ENCODE measurements around the gene TBC1D5.
A peak's percentile ranks its signal among the peaks of the same experiment; 100 is the strongest.
"Not testable (repeated sequence)": the region's sequence is repeated elsewhere in the genome, so short reads cannot be mapped to it uniquely, and the experiment has no call there.

The TBC1D5 gene

DNA sequence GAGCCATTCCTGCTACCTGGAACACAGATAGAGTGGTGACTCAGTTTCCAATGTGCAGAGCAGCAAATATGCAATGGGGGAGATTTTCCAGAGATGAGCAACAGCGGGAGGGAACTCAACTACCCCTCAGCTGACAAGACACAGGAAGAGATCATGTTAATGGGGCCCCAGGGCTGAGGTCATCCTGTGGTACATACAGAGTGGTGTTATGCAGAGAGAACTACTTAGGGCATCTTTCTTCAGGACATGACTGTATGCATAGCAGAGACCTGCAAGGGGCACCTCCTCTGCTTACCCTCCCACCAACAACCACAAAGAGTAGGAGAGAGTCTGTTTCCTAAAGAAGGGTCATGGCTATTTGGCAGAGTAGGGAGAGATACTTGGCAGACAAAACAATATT, 6.8 kb upstream of the TBC1D5 start:
- no peak for DNase-seq

DNA sequence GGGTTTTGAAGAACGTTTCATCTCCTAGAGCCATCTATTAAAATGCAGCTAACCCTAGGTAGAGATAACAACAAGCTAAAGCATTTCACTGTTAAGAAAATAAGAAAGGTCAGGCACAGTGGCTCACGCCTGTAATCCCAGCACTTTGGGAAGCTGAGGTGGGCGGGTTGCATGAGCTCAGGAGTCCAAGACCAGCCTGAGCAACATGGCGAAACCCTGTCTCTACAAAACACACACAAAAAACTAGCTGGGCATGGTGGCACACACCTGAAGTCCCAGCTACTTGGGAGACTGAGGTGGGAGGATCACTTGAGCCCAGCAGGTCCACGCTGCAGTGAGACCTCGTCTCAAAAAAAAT, 5.4 kb upstream of the TBC1D5 start:
- DNase-seq, result no peak

DNA sequence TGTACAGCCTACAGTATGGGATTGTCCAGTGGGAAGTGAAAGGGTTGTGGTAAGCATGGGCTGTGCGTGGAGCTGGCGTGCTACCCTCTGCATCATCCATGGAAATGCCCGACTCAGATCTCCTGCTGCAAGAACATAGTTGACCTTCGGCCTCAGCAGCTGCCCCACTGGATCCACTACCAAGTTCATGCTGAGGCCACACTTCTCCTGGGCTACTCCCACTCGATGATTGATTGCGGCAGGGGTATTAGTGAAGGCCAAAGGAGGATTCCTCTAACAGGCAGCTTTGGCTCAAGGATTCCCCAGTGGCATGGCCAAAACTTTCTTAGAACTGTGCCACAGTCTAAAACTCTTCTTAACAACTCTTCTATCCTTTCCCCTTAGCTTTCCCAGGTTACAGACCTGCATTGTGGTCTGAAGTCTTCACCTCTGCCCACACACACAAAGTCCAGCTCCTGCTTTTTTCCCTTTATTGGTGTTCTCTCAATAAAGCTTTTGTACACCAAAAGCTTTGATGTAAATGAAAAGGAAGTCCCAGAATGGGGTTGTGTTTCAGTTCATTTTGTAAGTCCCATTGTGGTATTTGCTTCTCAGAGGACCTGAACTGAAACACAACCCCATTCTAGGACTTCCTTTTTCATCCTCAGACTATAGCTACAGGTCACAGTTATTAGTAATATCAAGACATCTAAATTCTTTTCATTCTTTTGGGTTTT, 4.9 kb upstream of the TBC1D5 start:
- no peak for DNase-seq

DNA sequence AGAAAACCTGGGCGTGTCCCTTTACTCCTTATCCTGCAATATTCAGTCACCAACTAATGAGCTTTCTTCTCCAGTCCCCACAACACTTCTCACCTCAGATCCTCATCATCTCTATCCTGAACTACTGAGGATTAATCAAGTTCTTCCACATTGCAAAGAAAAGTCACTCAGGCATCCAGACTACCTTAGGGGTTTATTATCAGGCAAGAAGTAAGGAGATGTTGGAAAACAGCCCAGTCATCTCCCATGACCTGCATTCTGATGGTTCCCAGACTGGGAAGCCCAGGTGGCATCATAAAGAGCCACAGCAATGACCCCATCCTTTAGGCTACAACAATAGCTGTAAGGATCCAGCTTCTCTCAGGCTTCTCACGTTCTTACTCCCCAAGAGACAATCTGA, 3.5 kb upstream of the TBC1D5 start:
- no peak for DNase-seq

DNA sequence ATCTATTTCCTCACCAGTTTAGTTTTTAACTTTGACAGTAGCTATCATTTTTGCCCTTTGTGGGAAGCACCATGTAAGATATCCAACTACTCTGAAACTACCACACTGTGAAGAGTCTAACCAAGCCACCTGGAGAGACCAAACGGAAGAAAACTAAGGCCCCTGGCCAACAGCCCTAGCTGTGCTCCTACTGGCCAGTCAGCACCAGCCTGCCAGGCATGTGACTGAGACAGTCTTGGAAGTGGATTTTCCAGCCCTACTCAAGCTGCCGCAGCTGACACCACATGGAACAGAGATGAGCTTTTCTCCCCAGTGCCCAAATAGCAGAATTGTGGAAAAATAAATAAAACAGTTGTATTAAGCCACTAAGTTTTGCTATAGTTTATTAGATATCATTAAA, 2.9 kb upstream of the TBC1D5 start:
- no peak for DNase-seq

DNA sequence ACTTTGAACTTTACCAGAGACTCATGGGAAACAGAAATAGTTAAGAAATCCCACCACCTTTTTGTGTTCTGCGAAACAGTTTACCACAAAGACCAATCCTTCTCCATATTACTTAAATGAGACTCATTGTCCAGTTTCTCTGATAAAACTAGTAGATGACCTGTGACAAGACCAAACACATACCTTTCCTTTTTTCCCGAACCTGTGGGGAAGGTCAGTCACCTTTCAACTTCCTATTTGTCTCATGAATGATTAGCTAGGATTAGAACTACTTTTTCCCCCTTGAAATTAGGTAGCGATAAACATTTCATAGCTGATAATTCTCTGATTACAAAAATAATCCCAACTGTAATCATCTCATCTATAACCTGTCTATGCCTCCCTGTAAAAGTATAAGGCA, 2.3 kb upstream of the TBC1D5 start:
- no peak for DNase-seq

DNA sequence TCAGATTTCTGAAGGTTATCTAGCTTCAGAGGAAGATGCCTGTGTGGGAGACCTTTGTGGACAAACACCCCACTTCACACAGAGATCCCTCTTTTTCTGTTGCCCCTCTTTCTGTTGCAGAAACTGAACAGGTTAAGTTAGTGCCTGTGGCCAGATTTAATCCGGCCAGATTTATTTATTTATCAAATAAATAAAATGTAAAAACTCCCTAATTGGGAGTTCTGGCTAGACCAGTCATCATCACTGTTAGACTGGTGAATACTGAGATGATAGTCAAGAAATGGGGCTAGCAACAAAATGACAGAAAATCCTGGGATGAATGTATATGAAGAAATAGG, 1.2 kb upstream of the TBC1D5 start:
- no peak for DNase-seq

DNA sequence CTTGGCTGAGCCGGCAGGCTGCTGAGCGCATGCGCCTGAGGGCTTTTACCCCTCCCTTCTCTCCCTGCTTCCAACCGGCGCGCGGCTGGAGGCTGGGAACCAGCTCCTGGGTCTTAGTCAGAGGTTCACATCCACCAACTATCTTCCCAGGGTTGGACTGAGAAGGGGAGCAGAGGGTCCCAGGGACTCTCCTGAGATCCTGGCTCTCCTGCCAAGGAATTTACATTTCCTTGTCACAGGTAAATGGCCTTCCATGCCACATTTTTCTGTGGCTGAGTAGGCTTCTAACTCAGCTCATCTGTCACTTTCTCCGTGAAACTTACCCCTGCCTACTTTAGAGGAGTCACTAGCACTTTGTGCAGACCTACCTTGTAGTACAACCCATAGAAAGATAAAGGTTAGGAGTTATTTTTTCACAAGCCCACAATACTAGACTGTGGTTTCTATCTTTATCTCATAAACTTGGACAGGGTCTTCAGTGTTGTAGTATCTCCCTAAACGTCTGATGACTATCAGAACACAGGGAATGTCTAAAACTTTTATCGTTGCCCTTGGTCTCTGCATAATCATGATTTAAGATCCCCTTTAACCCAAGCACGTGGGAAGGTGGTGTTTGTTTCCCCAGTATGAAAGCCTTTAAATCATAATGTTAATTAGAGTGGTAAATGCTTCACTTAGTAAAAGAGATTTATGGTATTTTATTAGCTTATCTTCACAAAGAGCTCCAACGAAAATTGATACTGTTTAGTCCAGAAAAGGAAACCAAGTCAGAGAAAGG, 638 bp upstream of the TBC1D5 start:
- no peak for DNase-seq

DNA sequence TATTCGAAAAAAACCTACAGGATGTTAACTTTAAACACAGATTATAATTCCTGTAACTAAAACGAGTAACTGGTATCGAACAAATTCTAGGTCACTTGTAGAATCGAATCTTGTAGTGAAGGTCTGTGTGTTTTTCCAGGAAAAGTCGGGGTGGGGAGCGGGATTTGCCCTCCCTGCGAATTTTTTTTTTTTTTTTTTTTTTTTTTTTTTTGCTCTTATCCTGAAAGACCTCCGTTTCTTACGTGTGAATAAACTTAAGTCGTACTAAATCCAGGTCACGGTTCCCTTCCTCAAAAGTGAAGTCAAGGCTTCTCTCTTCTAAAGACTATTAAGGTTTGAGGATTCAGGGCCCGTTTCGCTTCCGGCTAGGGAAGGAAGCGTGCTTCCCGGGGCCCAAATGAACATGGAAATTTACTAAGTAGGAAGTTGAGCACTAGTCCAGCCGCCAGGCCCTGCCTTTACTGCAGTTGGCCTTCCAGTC, 770 bp downstream of the TBC1D5 start:
- DNase-seq, result no peak

DNA sequence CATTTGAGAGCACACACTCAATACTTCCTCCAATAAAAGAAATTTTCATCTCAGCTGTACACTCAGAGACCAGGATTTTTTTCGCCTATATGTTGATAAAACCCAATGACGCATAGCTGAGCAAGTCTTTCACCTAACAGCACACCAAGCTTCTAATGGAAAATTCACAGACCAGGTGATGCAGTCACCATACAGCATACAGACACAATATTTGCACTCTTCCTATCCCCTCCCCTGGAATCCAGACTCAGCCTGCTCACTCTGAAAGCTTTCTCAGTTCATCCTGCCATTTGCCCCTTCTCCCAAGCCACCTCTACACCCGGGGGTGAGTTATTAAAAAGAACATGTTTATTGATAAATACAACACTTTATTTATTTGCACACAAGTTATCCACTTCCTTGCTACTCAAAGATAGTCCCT, 1.7 kb downstream of the TBC1D5 start:
- no peak for DNase-seq

DNA sequence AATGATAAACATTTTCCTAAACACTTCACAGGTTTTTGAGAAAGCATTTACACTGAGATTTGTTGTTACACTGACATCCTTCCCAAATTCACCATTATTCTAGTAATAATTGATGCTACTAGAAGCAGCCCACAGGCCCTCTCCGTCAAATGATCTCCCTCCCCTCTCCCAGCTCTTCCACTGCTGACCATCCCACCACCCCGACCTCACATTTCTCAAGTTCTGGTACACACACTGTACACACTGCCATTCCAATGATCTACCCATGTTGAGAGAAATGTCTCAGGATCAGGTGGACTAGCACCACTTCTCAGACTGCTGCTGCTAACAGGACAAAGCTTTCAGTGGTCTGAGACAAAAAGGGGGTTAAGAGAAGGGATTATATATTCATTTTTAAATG, 3.5 kb downstream of the TBC1D5 start:
- DNase-seq, result no peak

DNA sequence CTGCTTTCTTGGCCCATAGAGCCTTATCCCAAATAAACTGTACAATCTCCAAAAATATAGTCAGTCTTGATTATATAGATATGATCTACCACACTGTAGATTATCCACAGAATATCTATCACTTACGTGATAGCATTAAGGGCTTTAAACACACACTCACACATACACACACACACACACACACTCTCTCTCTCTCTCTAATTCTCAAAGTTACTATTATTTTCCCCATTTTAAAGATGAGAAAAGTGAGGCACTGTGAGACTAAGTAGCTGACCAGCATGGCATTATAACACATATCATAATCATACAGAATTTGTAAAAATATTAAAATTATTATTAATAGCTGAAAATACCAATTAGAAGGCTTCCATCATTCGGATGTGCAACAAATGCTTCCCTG, 4.2 kb downstream of the TBC1D5 start:
- no peak for DNase-seq

DNA sequence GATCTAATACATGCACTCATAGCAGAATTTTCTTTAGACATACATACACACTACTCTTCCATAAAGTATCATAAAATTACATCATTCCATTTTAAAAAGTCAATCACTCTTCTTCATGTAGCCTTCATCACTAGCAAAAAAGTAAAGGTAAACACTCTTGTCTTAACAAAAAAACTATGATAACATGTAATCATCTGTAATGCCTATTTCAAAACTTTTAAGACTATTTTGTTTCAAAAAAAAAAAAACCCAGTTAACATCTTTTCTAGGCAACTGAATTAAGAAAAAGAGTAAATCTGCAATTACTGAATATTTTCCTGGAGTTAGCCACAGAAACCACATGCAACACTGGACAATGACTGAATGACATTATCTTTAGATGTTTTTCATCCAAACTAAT, 4.8 kb downstream of the TBC1D5 start:
- DNase-seq, result no peak

DNA sequence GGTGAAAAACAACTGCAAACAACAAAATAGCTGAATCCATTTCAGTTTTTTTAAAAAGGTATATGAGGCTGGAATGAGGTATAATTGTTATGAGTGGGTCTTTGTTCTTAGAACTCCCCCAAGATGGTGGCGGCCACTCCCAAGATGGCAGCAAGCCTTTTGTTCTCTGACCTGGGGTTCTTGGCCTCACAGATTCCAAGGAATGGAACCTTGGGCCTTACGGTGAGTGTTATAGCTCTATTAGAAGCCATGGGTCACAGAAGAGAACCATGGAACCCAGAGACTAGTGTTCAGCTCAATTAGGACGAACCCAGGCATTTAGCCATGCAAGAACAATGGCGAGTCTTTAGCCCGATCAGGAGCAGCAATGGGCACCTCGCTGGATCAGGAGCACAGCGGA, 7.1 kb downstream of the TBC1D5 start:
- not testable (repeated sequence) for DNase-seq

DNA sequence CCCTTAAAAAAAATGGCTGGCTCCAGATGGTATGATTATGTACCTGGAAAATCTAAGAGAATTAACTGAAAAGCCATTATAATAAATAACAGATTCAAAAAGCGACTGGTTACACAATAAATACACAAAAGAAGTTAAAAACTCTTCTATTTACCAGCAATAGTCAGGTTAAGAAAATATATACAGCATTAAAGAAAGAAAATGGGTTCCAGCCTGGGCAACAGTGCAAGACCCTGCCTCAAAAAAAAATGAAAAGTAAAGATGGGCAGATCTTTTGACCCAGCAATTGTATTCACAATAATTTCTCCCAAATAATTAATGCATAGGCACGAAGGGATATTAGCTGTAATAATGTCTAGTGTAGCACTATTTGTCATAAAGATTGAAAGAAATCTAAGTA, 8.7 kb downstream of the TBC1D5 start:
- DNase-seq, result no peak

DNA sequence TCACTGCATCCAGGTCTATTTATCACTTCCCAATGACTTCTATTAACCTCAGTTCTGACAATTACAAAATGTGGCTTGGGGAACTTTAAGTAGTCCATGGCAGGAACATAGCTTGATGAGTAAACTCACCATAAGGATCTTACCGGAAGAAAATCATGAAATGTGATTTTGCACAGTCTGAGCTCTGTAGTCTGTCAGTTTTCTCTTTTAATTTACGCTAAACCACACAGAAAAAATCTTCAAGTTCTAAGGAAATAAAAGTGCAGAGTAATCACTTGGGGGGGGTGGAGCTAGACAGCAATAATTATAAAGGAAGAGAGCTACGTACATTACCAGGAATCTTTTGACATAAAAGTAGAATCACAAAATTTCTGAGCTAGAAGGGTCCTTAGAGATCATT, 9.2 kb downstream of the TBC1D5 start:
- DNase-seq, result no peak

DNA sequence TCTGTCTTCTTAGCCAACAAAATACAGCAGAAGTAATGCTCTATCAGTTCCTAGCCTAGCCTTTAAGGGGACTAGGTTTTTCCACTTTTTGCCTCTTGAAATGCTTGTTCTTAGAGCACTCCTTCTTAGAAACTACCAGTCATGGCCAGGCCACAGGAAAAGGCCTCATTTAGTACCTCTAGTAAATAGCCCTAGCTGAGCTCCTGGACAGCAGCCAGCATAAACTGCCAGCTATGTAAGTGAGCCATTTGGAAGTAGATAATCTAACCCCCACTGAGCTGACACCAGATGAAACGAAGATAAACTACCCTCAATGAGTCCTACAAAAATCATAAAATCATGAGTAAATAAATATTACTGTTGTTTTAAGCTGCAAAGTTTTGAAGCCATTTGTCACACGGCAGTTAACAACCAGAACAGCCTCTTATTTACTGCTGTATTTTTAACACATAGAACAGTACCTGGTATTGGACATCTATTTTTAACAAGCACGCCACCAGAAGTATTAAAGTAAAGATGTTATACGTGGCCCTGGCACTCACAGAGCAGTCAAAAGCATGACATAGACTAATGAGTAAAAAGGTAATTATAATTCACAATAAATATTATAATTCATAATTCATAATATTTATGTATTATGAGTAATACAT, 12.0 kb downstream of the TBC1D5 start:
- DNase-seq, result peak; percentile 65

DNA sequence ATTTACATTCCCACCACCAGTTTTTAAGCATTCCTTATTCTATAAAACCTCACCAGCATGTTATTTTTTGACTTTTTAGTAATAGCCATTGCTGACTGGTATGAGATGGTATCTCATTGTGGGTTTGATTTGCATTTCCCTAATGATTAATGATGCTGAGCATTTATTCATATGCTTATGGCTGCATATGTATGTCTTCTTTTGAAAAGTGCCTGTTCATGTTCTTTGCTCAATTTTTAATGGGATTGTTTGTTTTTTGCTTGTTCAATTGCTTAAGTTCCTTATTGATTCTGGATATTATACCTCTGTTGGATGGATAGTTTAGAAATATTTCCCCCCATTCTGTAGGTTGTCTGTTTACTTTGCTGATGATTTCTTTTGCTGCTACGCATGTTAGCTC, 16.1 kb downstream of the TBC1D5 start:
- DNase-seq, result no peak

DNA sequence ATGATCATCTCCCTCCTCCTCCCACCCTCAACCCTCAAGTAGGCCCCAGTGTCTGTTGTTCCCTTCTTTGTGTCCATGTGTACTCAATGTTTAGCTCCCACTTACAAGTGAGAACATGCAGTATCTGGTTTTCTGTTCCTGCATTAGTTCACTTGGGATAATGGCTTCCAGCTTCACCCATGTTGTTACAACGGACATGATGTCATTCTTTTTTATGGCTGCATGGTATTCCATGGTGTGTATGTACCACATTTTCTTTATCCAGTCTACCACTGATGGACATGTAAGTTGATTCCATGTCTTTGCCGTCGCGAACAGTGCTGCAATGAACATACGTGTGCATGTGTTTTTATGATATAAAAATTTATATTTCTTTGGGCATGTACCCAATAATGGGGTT, 16.6 kb downstream of the TBC1D5 start:
- not testable (repeated sequence) for DNase-seq

DNA sequence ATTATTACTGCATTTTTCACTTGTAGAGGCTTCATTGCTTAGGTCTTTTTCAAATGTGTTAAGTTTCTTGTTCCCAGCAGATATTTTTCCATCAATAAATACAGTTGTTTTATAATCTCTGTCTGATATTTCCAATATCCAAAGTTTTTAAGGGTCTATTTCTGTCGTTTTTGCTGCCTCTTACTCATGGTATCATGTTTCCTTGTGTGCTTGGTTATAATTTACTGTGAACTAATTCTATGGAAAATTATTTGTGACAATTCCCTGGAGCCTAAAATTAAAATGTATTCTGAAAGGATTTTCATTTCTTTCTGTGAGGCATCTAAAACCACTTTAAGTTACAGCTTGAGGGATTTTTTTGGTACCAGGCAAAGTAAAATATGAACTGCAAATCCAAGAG, 17.5 kb downstream of the TBC1D5 start:
- no peak for DNase-seq

DNA sequence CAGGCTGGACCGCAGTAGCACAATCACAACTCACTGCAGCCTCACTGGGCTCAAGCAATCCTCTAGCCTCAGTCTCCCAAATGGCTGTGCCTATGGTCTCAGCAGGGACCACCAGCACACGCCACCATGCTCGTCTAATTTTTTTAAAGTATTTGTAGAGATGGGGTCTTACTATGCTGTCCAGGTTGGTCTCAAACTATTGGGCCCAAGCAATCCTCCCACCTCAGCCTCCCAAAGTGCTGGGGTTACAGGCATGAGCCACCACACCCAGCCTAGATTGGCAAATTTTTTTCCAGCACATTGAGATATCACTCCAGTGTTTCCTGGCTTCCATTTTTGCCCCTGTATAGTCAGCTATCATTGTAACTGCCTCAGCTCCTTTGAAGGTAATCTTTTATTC, 18.3 kb downstream of the TBC1D5 start:
- DNase-seq, result no peak

DNA sequence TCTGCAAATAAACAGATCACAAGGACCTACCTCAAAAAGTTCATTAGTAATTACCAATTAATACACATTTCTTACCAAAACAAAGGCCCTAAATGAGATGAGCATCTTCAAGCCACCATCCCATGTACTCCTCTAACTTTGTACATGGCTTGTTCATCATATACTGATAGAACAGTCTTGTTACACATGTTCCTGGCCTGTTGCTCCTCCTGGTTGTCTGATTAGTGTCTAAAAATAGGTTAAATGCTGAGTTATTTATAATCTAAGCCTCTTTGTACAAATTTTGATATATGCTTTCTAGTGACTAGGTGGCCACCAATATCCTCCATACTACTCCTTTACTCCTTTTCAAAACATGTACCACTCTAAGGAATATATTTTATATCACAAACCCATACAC, 25.0 kb downstream of the TBC1D5 start:
- DNase-seq, result no peak

DNA sequence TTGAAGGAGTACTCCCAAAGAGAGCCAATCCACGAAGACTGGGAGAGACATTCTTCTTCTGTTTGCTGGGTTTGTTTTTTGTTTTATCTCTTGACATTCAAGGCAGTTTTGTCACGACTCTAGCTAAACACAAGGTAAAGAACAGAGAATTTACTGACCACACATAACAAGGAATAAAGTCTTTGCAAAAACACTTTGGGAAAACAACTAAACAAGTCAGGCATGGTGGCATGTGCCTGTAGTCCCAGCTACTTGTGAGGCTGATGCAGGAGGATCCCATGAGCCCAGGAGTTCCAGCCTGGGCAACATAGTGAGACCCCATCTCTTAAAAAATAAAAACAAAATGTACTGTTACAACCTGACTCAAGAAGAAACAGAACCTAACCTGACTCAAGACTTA, 28.0 kb downstream of the TBC1D5 start:
- no peak for DNase-seq

DNA sequence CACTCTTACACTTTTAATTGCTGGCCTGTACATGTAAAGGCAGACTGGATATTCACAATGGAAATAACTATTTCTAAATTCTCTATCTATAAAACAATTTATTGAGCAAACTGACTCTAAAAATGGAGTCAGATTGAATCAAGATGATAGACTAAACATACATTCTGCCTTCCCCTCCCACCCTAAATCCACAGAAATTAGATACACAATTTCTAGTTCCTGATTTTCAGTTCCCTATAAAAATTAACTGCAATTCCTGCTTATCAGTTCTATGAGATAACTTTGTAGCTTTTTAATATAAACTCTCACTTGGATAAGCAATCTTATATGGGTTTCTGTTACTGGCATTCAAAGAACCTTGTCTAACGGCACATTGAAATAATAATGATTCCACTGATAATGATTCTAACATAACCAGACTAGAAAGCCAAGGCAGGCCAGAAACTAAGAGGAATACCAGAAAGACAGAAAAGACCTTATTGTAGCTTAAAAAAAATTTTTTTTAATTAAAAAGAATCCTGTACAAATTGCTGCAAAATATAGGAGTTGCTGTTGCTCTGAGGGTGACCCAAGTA, 33.1 kb downstream of the TBC1D5 start:
- no peak for DNase-seq

Measured in DMS79 treated with DMSO at 0.1 percent for 48 hours (cell line).